GM21381 (cell line): Measurements from ENCODE around the gene AEN.
"Not testable (repeated sequence)": the region's sequence is repeated elsewhere in the genome, so short reads cannot be mapped to it uniquely, and the experiment has no call there.

Source experiments
- ATAC-seq: cut with Tn5 transposase; IDR thresholded peaks from one replicate; pipeline ENCODE4 v1.9.1; 2021; ENCODE audit warnings: mild to moderate bottlenecking, moderate library complexity; ENCODE audit not compliant: unreplicated experiment

Gene AEN

DNA sequence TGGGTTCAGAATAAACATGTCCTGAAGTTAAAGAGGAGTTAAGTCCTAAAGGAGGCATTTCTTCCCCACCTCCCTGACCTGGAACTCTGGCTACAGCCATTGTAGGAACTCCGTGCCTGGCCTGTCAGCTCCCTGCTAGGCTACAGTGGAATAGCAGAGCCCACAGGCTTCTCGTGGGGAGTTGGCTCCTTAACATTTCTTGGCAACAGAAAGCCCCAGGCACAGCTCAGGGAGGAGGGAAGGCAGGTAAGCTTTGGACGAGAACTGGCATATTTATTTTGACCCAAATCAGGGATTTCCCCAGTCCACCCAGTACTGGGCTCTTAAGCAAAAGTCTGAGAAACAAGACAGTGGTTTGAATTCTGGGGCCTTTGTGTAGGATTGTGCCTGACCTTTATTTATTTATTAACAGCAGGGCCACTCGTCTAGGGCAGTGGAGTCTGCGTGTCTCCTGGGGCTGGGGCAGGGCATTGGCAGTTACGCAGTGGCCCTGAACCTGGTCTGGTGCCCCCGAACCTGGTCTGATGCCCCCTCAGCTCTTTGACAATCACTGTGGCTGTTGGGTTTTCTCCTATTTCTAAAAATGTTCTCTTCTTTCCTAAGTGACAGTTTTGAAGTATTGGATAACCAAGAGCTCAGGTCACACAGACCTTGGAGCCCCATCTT lies 9.8 kb downstream of the AEN start:
- no peak for ATAC-seq

DNA sequence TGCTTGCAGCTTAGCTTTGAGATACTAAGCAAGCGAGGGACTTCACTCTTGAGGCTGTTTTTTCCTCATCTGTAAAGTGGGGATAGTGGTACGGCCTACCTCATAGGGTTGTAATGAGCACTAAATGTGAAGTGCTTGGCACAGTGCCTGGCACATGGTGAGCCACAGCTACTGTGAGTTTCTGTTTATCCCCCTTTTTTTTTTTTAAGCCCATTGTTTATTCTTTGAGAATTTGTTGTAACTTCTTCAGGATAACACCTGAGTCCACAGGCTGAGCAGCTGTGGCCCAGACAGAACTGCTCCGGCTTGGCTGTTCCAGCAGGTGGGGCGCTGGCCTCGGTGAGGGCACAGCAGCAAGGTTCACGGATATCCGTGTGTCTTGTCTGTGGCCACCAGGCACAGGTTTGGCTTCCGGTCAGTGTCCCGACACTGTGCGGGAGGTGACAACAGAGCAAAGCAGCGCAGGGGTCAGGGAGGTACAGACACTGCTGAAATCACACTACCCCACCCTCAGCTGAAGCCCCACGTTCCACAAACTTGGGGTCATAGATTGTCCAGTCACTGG lies 10.4 kb downstream of the AEN start:
- no peak for ATAC-seq

DNA sequence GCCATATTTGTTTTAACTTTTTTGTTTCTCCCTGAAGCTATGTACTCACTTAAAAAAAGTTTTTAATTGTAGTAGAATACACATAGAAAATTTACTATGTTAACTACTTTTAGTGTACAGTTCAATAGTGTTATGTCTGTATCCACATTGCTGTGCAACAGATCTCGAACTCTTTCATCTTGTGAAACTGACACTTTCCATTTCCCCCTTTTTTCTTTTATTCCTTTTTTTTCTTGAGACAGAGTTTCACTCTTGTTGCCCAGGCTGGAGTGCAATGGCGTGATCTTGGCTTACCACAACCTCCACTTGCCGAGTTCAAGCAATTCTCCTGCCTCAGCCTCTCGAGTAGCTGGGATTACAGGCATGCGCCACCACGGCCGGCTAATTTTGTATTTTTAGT lies 11.7 kb downstream of the AEN start:
- ATAC-seq, result not testable (repeated sequence)

DNA sequence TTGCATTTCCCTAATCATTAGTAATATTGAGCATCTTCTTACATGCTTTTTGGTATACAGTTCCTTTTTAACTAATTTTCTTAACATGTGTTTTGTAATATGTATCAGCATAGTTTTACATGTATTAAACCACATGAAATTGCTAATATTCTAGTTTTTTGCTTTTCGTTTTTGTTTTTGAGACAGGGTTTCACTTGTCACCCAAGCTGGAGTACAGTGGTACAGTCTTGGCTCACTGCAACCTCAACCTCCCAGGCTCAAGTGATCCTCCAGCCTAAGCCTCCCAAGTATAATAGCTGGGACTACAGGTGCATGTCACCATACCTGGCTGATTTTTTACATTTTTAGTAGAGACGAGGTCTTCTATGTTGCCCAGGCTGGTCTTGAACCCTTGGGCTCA lies 13.3 kb downstream of the AEN start:
- no peak for ATAC-seq

DNA sequence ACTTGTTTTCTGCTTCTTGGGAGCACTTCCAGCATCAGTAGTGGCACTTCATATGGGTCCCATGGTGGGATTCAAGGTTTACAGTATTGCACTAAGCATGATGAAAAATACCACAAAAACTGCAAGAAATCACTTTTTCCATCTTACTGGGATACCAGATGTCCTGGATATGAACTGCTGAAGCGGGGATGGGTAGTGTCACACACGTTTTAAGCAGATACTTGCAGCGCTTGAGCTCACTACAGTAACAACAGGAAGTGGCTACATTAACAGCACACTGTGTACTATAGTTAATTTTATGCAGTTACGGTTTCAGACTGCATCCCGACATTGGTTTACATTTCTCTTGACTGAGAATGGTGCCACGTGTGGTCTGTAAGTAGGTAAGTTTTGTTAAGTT lies 14.2 kb downstream of the AEN start:
- ATAC-seq, result peak; percentile 31

DNA sequence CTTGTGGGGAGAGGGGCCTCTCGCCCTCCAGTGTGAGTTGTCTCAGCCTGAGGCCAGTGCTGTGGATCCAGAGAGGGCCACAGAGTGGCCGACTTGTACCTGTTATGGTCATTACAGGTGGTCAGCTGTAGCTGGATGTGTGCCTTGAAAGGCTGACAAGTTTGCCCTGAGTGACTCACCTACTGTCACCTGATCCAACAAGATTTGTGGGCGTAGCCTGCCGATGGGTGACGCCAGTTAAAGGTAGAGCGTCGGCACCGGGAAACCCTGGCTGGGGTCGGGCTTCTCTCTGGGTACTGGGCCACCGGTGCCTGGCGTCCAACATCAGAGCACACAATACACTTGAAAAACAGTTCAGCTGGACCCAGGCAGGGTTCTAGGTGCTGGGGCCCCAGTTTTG lies 14.9 kb downstream of the AEN start:
- no peak for ATAC-seq

DNA sequence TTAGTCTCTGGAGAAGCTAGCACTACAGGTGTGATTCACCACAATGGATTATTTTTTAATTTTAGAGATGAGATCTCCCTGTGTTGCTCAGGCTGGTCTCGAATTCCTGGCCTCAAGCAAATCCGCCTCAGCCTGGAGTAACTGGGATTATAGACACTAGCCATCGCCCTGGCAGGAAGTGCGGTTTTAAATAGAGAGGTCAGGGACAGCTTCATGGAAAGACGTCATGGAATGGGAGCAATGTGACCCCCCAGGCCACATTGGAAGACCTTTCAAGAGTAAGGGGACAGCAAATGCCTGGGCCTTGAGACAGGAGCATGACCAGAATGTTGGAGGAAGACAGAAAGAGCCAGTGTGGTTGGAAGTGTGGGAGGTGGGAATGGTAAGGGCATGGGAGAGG lies 15.5 kb downstream of the AEN start:
- ATAC-seq, result no peak

DNA sequence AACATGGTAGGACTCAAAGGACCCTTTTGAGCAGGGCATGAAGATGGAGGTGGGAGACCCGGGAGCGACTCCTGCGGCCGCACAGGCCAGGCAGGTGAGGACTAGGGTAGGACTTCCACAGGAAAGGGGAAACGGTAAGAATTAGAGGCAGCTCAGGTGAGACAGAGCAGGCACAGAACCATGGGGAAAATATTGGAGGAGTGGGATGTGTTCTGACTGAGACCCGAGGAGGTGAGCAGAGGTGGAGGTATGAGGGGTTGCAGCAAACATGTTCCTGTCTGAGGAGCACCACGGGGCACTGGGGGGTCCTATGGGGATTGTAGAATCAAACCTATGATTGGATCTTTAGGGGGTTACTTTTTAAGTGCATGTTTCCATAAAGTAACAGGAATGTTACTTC lies 16.3 kb downstream of the AEN start:
- ATAC-seq, result no peak

DNA sequence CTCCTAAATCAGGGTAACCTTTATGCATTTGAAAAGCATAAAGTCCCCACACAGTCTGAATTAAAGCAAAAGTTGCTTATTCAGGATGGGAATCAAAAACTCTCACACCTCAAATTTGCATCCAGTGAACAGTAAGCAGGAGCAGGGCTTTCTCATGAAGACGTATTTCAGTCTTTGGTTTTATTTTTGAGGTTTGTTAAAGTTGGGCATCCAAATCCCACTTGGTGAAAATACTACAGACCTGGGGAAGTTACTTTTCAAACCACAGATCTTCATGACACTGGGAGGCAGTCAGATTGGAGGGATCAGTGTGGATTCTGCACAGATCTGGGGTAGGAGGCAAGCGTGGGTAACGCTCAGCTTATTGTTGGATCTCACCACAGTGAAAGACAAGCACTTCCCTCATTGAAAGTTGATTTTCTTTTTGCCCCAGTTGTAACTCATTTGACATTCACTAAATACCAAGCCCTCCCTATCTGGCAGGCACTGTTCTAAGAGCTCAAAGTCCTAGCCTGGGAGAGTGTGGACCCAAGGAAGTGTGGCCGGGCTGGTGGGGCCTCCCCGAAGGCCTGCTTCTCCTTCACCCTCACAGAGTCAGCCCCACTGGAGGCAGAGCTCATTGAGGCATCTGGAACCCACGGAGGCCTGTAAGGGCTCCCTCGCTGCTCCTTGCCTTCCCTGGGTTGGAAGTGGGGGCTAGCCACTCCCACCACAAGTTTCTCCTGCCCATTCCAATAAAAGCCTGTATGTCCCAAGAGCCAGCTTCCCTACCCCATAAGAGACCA lies 16.9 kb downstream of the AEN start:
- ATAC-seq, result no peak

DNA sequence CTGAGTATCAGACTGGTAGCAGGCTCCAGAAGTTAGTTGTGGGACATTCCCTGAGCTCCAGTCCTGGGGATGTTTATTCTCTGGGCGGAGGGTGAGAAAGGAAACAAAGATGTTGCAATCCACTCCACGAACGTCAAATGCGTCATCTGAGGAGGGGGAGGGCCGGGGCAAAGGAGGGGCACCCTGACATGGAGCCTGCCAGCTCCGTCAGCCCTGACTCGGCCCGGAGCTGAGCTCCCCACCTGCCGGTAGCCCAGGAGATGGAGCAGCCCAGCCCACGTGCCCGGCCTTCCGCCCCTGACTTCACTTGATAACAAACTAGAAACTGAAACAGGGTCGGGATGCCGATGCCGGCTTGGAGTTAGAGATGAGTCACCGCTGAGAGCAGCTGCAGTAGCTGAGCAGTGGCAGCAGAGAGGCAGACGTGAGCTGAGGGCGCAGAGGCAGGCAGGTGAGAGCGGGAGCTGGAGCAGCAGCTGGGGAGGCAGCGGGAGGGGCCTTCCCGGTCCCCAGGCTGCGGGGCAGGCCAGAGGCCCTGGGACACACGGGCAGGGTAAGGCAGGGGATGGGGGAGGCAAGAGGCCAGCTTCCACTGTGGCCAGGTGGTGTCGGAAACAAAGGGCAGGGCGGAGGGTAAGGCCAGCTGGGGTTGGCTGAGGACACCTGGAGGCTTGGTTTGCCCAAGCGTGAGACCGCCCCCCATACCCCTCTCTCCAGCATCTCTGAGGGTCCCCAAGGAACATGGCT lies 17.7 kb downstream of the AEN start, which contains the start of gene ISG20:
ISG20 (plus strand) TSS at position 391 of the 747 bp plus-strand sequence; CDS start at position 742, 351 bp downstream.
- peak; percentile 67 for ATAC-seq

DNA sequence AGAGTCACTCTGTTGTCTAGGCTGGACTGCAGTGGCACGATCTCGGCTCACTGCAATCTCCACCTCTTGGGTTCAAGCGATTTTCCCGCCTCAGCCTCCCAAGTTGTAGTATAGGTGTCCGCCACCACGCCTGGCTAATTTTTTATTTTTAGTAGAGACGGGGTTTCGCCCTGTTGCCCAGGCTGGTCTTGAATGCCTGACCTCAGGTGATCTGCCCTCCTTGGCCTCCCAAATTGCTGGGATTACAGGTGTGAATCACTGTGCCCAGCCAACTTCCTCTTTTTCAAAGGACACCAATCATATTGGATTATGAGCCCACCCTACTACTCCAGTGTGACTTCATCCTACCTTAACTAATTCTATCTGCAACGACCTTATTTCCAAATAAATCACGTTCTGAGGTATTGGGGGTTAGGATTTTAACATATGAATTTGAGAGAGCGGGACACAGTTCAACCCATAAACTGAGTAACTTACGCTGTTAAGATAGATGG lies 20.9 kb downstream of the AEN start:
- no peak for ATAC-seq

DNA sequence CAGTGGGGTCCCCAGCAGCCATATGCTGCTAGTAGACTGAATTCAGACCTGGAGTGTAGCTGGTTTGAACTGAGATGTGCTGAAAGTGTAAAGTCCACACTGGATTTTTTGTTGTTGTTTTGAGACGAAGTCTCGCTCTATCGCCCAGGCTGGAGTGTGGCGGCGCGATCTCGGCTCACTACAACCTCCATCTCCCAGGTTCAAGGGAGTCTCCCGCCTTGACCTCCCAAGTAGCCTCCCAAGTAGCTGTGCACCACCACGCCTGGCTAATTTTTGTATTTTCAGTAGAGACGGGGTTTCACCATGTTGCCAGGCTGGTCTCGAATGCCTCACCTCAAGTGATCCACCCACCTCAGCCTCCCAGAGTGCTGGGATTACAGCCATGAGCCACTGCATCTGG lies 21.4 kb downstream of the AEN start:
- ATAC-seq, result not testable (repeated sequence)

DNA sequence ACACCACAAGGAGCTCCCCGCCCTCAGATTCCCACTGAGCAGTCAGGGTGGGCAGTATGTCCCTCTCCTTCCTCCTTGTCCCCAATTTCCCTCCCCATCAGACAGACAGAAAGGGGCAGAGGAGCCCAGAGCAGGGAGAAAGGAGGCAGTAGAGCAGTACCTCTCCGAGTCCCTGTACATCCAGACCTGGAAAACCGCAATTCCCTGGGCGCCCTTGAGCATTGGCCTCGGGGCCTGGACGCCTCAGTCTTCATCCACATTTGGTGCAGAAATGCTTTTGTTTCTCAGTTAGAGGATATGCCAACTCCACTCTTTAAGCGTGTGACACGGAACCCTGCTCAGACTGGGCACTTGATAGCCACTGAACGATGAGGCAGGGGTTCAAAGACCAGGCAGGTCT lies 23.6 kb downstream of the AEN start:
- ATAC-seq, result no peak

DNA sequence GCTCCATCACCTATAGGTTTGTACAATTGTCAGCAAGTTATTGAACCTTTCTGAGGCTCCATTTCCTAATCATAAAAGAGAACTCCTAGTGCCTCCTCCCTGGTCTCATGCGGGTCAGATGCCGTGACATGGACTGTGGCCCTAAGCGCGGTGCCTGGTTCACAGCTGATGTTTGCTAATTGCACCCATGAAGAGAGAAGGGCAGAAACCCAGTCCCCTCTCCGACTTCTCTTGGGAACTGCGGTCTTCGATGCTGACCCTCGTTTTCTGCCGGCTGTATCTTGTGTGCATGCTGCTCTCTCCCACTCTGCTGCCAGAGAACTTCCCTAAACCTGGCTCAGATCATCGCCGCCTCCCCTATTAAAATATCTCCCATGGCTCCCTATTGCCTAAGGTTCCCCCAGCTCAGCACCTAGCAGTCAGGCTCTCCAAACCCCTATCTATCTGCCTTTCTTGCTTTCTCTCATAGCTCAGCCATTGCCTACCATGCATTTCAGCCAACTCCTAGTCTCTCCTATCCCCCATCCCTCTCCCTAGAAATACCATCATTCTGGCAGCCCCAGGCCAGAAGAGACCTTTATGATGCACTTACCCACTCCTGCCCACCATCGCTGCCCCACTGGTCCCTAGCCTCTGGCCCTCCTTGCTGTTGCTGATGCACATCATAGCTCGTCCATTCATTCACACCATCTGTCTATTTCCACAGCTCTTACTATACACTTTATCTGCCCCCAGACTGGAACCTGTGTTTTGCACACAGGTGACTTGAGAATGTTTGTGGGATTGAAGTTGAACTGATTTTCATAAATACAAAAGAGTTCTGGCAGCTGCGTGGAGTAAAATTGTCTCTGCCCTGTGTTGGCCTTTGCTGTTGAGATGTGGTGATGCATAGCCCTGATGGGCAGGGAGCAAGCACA lies 24.3 kb downstream of the AEN start:
- no peak for ATAC-seq

DNA sequence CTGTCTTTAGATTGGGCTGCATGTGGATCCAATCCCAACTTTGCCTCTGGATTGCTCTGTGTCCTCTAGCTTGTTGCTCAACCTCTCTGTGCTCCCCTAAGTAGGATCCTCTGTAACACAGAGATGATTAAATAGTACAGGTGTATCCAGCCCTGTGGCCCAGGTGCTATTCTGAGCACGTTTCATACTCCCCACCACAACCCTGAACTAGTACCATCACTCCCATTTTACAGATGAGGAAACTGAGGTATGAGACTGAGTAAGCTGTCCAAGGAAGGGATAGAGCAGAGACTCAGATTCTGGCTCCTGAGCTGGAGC lies 24.9 kb downstream of the AEN start:
- ATAC-seq, result no peak

DNA sequence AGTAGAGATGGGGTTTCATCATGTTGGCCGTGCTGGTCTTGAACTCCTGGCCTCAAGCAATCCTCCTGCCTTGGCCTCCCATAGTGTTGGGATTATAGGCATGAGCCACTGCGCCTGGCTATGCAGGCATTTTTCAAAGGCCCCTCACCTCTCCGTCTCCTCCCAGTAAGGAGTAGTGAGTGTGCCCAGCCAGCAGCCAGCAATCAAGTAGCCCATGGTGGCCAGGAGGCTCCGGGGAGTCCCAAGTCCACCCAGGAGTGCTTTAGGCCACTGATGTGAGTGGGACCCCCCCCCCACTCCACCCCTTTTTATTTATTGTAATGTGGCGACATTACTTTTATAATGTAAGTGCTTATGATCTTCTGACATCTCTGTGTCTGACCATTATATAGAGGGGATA lies 25.8 kb downstream of the AEN start:
- no peak for ATAC-seq

DNA sequence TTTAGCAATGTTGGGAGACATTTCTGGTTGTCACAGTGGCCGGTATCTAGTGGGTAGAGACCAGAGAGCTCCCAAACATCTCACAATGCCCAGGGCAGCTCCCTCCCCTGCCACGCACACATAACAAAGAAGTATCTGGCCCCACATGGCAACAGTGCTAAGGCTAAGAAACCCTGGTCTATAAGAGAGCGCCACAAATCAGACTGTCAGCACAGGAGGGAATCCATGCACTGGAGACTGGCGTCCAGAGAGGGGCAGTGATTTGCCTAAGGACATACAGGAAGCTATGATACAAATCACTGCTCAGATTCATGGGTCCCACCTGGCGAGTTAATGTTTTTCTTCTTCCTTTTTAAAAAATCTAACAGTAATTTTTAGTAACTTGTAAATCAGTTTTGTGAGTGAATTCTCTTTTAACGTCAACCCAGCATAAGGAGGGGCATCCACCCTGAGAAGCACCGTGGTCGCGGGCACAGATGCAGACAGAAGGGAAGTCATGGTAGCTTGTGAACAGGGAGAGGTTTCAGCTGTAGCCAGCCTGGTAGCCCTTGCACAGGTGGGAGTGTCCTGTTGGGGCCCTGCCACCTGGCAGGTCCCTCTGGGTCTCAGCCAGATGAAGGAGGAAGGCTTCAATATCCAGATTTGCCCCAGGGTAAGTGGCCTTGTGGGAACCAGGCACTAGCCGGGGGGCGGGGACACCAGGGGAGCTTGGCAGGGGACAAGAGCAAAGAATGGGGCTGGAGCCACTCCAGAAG lies 26.4 kb downstream of the AEN start:
- no peak for ATAC-seq

DNA sequence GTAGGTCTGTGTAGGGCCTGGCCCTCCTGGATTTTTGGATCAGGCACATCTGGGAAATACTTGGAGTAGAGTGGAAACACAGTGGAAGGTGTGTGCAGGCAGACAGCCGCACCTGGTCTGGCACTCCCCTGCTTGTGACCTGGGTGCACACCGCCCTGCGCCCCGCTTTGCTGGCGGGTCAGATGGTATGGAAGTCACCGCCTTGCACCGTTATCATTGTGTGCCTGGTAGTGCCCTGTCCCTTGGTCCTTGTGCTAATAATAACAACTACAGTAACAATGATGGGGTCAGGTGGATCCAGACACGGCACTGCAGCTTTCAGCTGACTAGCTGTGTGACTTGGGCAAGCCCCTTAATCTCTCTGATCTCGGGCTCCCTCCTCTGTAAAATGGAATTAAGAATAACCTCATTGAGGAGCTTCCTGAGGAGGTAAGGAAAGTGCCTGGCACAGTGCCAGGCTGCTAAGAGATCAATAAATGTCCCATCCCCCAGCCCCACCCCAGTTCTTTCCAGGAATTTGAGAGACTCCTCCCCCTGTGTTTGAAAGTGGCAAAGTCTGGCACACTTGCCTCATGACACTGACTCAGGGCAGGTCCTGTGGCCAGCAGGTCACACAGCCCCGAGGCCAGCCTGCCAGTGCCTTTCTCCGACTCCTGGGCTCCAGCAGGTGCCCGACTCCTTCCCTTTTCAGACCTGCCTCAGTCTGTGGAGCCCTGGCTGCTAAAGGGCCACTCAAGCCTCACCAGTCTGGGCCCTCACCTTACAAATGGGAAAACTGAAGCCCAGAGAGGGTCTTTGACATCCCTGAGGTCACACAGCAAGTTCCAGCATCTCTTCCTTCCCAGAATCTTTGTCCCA lies 27.4 kb downstream of the AEN start:
- no peak for ATAC-seq

DNA sequence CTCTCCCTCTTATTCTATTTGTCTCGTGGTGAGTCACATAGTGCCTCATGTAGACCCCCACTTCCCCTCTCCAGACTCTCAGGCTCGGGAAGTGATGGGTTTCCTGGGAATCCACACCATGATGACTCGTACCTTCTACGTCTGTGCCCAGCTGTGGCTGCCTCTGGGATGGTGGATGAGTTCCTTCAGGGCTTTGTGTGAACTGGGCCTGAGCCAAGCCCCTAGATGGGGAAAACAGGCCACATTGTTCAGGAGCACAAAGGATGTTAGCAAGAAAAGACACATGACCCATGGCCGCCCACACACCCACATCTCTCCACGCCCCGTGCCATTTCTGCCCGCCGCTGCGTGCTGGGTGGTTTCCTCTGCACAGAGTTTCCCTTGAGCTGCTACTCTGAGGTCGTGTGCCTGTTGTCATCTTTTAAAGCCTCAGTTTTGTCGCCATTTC lies 28.2 kb downstream of the AEN start:
- peak; percentile 71 for ATAC-seq
